Peyer's patch (tissue), 4 donors: ENCODE results near the gene USB1.

Experiments used
- CTCF ChIP-seq, 6 experiments: fragments of 450-650 bp in 4 of 6; fragments of 200-600 bp in 2 of 6; sonication (generic) in 1 of 6; IDR thresholded peaks; one replicate each; pipeline ENCODE4 v1.5.1; 2017 to 2019; ENCODE audit warnings: antibody characterized with exemption in 6 of 6, mild to moderate bottlenecking in 3 of 6, moderate library complexity in 1 of 6
- POLR2A ChIP-seq, 2 donors: fragments of 450-650 bp; IDR thresholded peaks; one replicate each; pipeline ENCODE4 v1.5.1; 2017; ENCODE audit warnings: antibody characterized with exemption in 2 of 2, mild to moderate bottlenecking in 2 of 2, moderate library complexity in 2 of 2

DNA sequence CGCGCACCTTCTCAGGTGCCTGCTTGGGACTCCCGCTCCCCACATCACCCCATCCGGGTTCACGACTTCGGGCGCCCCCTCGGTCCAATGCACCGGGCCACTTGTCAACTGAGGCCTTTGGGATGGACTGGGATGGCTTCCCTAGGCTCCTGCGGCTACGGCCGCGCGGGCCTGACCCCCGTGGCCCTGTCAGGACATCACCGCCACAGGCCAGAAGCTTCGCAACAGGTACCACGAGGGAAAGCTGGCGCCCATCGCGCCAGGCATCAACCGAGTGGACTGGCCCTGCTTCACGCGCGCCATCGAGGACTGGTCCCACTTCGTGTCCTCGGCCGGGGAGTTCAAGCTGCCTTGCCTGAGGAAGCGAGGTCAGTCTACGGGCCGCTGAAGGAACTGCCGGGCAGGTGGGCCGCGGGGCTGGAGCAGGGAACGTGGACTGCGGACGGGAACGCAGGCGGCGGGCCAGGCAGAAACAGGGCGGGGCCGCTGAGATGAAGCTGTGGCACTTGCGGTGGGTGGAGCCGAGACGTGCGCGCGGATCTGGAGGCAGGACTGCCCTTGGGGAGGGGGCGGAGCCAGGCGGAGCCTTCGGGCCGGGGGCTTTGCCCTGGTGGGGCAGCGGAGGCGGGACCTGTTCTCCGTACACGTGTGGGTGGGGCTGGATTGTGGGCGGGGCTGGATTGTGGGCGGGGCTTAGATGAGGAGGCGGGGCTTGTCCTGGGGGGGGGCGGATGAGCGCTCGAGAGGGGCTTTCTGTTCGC lies 16.6 kb upstream of the USB1 start:
- TF ChIP-seq POLR2A (IDR thresholded peaks at IDR 0.05) (no peak), CTCF (IDR thresholded peaks at IDR 0.05) (no peak)
